Sigmoid colon (tissue), 7 donors: ENCODE measurements around the gene MIPEP. TPM values are rescaled to one million over a fixed set of nuclear protein-coding genes. Genes with fewer than 3 reads are reported as not detected.

Experiments
- DNase-seq: peaks from one replicate; pipeline ENCODE4 v3.0.0-alpha.2; 2019
- H3K27ac ChIP-seq, 4 donors: fragments of 200-600 bp; sonication (generic); one replicate each; pipeline ENCODE4 v1.5.1; 2016 to 2019; ENCODE audit warnings: mild to moderate bottlenecking in 1 of 4
- H3K27me3 ChIP-seq, 3 donors: fragments of 200-600 bp; sonication (generic); one replicate each; pipeline ENCODE4 v1.5.1; 2019; ENCODE audit warnings: mild to moderate bottlenecking in 1 of 3
- H3K36me3 ChIP-seq, 4 donors: fragments of 200-600 bp; sonication (generic); one replicate each; pipeline ENCODE4 v1.5.1; 2016 to 2019
- H3K4me1 ChIP-seq, 4 donors: fragments of 200-600 bp; sonication (generic); one replicate each; pipeline ENCODE4 v1.5.1; 2017 to 2019
- H3K4me3 ChIP-seq, 4 donors: fragments of 200-600 bp; sonication (generic); one replicate each; pipeline ENCODE4 v1.5.1; 2017 to 2019; ENCODE audit warnings: mild to moderate bottlenecking in 2 of 4, moderate library complexity in 1 of 4
- H3K9me3 ChIP-seq, 4 donors: fragments of 200-600 bp in 3 of 4; sonication (generic) in 3 of 4; one replicate each; pipeline versions ENCODE4 v1.5.1 to v1.6.1; 2013 to 2019
- EP300 ChIP-seq, 4 donors: sonication (generic); formaldehyde crosslinking; IDR thresholded peaks; one replicate each; pipeline ENCODE4 v1.6.1; 2017; ENCODE audit warnings: antibody characterized with exemption in 4 of 4
- POLR2A ChIP-seq, 2 donors: fragments of 450-650 bp; IDR thresholded peaks; one replicate each; pipeline ENCODE4 v1.6.1; 2016; ENCODE audit warnings: antibody characterized with exemption in 2 of 2, mild to moderate bottlenecking in 2 of 2, moderate library complexity in 2 of 2
- POLR2AphosphoS5 ChIP-seq, 4 donors: sonication (generic); formaldehyde crosslinking; IDR thresholded peaks; one replicate each; pipeline ENCODE4 v1.6.1; 2017; ENCODE audit warnings: antibody characterized with exemption in 4 of 4
- WGBS, 2 donors: extraction: QIAGEN DNeasy Blood & Tissue Kit; methylation state at CpG; one replicate each; pipeline ENCODE4 v1.1.7; 2013; 5-methylcytosine and 5-hydroxymethylcytosine counted together
- intact Hi-C: fragments of 100-400 bp; cut with DNase I; formaldehyde crosslinking; loops from one replicate; pipeline ENCODE4 v1.15.1; 2023
- polyA plus RNA-seq, 3 donors: library from polyadenylated mRNA; stranded (reverse); fragments of 200-250 nt; gene quantifications; one replicate each; pipeline ENCODE4 v1.2.3, GENCODE V29; 2013
- small RNA-seq, 3 donors: library from RNA; depleted of rRNA; stranded (forward); fragments of <200 nt; gene quantifications; one replicate each; pipeline ENCODE3, GENCODE V24; 2016
- total RNA-seq, 4 donors: library from RNA; depleted of rRNA; stranded (reverse); fragments of >200 nt; gene quantifications; one replicate each; pipeline ENCODE4 v1.1.0, GENCODE V29; 2016
- TF ChIP-seq, protein P1 (sequence below), 4 experiments: fragments of 450-650 bp in 3 of 4; fragments of 200-600 bp in 1 of 4; IDR thresholded peaks; one replicate each; pipeline ENCODE4 v1.5.1; 2016 to 2019; ENCODE audit warnings: antibody characterized with exemption in 4 of 4, mild to moderate bottlenecking in 3 of 4, moderate library complexity in 2 of 4
- donor health status: healthy with polysubstance abuse.
- donor health status: Bipolar disorder and iron deficiency.
- donor health status: healthy.

MIPEP gene
- total and polyA plus RNA-seq, 7 donors, result 10.7 to 20.5 (median 11.4) TPM

GRCh38 chr13:23680845-23681669, 208.1 kb downstream of the MIPEP start:
- no peaks in the 10 kb centered on the region for H3K36me3 ChIP-seq
- intact Hi-C loops, result no loop called here
- H3K9me3 ChIP-seq, result no peaks in the 10 kb centered on the region
- H3K4me1 ChIP-seq, result no peaks in the 10 kb centered on the region
- H3K27ac ChIP-seq, result no peak overlapping the region
- 62 to 80% methylated on average over 10 of the region's 10 CpGs for WGBS, 2 donors
- no peak for TF ChIP-seq POLR2A (IDR thresholded peaks at IDR 0.05)
- TF ChIP-seq EP300 (IDR thresholded peaks at IDR 0.05), result no peak
- TF ChIP-seq, protein P1, sequence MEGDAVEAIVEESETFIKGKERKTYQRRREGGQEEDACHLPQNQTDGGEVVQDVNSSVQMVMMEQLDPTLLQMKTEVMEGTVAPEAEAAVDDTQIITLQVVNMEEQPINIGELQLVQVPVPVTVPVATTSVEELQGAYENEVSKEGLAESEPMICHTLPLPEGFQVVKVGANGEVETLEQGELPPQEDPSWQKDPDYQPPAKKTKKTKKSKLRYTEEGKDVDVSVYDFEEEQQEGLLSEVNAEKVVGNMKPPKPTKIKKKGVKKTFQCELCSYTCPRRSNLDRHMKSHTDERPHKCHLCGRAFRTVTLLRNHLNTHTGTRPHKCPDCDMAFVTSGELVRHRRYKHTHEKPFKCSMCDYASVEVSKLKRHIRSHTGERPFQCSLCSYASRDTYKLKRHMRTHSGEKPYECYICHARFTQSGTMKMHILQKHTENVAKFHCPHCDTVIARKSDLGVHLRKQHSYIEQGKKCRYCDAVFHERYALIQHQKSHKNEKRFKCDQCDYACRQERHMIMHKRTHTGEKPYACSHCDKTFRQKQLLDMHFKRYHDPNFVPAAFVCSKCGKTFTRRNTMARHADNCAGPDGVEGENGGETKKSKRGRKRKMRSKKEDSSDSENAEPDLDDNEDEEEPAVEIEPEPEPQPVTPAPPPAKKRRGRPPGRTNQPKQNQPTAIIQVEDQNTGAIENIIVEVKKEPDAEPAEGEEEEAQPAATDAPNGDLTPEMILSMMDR (IDR thresholded peaks at IDR 0.05), result no peak
- TF ChIP-seq POLR2AphosphoS5 (IDR thresholded peaks at IDR 0.05), result no peak
- no peaks in the 10 kb centered on the region for H3K27me3 ChIP-seq
- no peak overlapping the region for H3K4me3 ChIP-seq
- no peak for DNase-seq

Small RNA genes within 50 kb of the gene (small RNA-seq; reads per million reads assigned to genes)
- 0 reads per million in 3 donors for gene MTCO3P2

Other genes with a start within 250 kb of the MIPEP start
- not detected for gene C1QTNF9B, start 8.1 kb upstream of the MIPEP start, total RNA-seq
- gene C1QTNF9B, start 8.1 kb upstream of the MIPEP start, polyA plus RNA-seq, result under 1 TPM in 1 of 3 donors, not detected in 2; 0.13 TPM